ENCODE data around the gene PEX11A.

PEX11A gene

DNA sequence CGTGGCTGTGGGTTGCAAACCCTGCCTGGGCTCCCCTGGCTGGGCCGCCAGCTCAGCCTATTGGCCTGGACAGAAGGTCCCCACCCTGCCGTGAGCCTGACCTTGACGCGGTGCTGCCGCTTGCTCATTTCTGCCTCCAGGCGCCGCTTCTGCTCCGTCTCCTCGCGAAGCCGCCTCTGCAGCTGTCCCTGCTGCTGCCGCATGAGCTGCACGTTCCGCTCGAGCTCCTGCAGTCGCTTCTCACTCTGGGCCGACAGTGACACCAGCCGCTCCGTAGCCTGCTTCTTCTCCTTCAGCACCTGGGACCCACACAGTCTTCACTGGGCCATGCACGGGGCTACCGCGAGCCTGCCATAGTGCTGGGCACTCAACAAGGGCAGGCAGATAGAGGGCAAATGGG lies 57.0 kb downstream of the PEX11A start:
- FAIRE-seq, result no peak
- DNase-seq (ENCODE audit: extremely low spot score, insufficient read length, low read depth), result no peak

DNA sequence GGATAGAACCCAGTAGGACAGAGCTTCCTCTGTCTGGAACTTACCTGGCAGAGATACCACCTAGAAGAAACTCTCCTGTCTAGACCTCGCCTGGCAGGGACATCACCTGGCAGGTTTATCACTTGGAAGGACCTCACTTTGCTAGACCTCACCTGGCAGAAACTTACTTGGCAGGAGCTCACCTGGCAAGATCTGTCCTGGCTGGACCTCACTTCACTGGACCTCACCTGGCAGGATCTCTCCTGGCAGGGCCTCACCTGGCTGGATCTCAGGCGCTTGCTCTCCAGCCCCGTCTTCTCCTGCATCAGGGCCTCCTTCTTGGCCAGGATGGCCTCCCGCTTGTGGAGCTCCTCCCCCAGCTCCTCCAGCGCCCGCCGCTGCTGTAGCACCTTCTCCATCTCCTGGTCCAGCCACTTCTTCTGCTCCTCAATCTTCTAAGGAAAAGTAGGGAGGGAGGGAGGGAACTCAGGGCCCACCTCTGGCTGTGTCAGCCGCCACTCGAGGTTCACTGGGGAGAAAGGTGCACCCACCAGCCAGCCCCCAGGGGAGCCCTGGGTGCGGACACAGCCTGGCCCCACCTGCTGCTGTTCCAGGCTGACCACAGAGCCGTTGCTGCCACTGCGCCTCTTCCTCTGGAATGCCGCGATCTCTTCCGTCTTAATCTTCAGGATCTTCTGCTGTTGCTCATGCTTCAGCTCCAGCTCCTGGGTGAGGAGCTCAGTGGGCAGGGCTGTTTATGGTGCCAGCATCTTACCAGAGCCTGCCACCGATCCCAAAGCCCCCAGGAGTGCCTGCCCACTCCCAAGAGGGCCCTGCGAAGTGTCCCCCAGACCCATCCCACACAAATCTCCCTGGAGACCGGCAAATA lies 57.8 kb downstream of the PEX11A start:
- DNase-seq (ENCODE audit: extremely low spot score, insufficient read length, low read depth) (no peak), FAIRE-seq (no peak)

DNA sequence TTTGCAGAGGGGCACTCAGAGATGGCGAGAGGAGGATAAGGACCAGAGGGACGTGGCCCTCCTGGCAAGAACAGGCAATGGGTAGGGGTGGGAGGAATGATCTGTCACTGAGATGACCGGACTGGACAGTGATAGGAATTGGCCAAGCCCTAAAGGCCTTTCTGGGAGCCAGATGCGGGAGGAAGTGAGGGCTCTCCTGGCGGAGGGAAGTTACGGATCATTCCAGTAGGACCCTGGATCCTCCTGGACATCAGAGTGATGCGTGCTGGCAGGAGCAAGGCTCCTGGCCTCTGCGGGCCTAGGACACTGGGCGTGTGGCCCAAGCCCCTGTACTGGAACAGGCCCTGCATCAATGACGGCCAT lies 58.7 kb downstream of the PEX11A start:
- no peak for DNase-seq (ENCODE audit: extremely low spot score, insufficient read length, low read depth)

More for the DNA sequence above, 58.7 kb downstream of the PEX11A start:
- no peak for FAIRE-seq
